WTC11 (cell line): ENCODE data around the gene OVCA2. TPM values are rescaled to one million over a fixed set of nuclear protein-coding genes. Genes with fewer than 3 reads are reported as not detected.

Experiments used
- ATAC-seq: fragments of 200-7000 bp; cut with Tn5 transposase; 2 replicates; pipeline ENCODE4 v1.10.0; 2021; ENCODE audit warnings: mild to moderate bottlenecking, moderate library complexity
- CTCF ChIA-PET: fragments of 300-600 bp; sonication (Branson Sonifier 250); formaldehyde crosslinking; loops from one replicate; lab custom pipeline; 2021; ENCODE audit warnings: antibody characterized with exemption; lab: Charles Lee
- POLR2A ChIA-PET: fragments of 350-600 bp; sonication (Branson Sonifier 250); formaldehyde crosslinking; loops from one replicate; lab custom pipeline; 2021; ENCODE audit warnings: antibody characterized with exemption; lab: Charles Lee
- DNase-seq: peaks from one replicate; pipeline ENCODE4 v3.0.0; 2021; ENCODE audit warnings: low spot score
- H3K27ac Mint-ChIP-seq: 2 replicates; pipeline ENCODE4 v1.8.0; 2021; ENCODE audit warnings: mixed read lengths
- H3K27me3 Mint-ChIP-seq: 2 replicates; pipeline ENCODE4 v1.8.0; 2021; ENCODE audit warnings: low read depth, mild to moderate bottlenecking, moderate library complexity, mixed read lengths
- H3K36me3 Mint-ChIP-seq: 2 replicates; pipeline ENCODE4 v1.8.0; 2021; ENCODE audit warnings: mixed read lengths
- H3K4me1 Mint-ChIP-seq: 2 replicates; pipeline ENCODE4 v1.8.0; 2022; ENCODE audit warnings: mixed read lengths
- H3K4me3 Mint-ChIP-seq: 2 replicates; pipeline ENCODE4 v1.8.0; 2021; ENCODE audit warnings: mild to moderate bottlenecking, moderate library complexity, mixed read lengths
- H3K9me3 Mint-ChIP-seq: 2 replicates; pipeline ENCODE4 v1.8.0; 2021; ENCODE audit warnings: mixed read lengths
- AR ChIP-seq: fragments of 250-450 bp; sonication (Bioruptor Pico); IDR thresholded peaks from 2 replicates; pipeline ENCODE4 v1.9.0; 2021; ENCODE audit warnings: mild to moderate bottlenecking
- ARID4B ChIP-seq: sonication (generic); formaldehyde crosslinking; IDR thresholded peaks from 2 replicates; pipeline ENCODE4 v1.8.0; 2023; ENCODE audit warnings: missing genetic modification reagents, mild to moderate bottlenecking, borderline replicate concordance
- CBFB ChIP-seq: sonication (generic); formaldehyde crosslinking; IDR thresholded peaks from 2 replicates; pipeline ENCODE4 v1.8.1; 2022; ENCODE audit warnings: mild to moderate bottlenecking, low read depth, missing genetic modification reagents
- CREM ChIP-seq: sonication (generic); formaldehyde crosslinking; IDR thresholded peaks from 2 replicates; pipeline ENCODE4 v1.8.1; 2022; ENCODE audit warnings: mild to moderate bottlenecking, missing genetic modification reagents, moderate library complexity
- CTCF ChIP-seq: fragments of 200-600 bp; IDR thresholded peaks from 2 replicates; pipeline ENCODE4 v1.8.0; 2022; ENCODE audit warnings: antibody characterized with exemption
- ERG ChIP-seq: fragments of 250-450 bp; sonication (Bioruptor Pico); IDR thresholded peaks from 2 replicates; pipeline ENCODE4 v1.8.0; 2021; ENCODE audit warnings: mild to moderate bottlenecking
- MAX ChIP-seq: sonication (generic); formaldehyde crosslinking; IDR thresholded peaks from 2 replicates; pipeline ENCODE4 v1.8.0; 2022; ENCODE audit warnings: mild to moderate bottlenecking, missing genetic modification reagents
- NFE2L1 ChIP-seq: sonication (generic); formaldehyde crosslinking; IDR thresholded peaks from 2 replicates; pipeline ENCODE4 v1.8.1; 2023; ENCODE audit warnings: missing genetic modification reagents
- OVOL2 ChIP-seq: fragments of 250-450 bp; sonication (Bioruptor Pico); IDR thresholded peaks from 2 replicates; pipeline ENCODE4 v1.9.0; 2021; ENCODE audit warnings: mild to moderate bottlenecking, borderline replicate concordance
- PRDM15 ChIP-seq: sonication (generic); formaldehyde crosslinking; IDR thresholded peaks from 2 replicates; pipeline ENCODE4 v1.8.0; 2022; ENCODE audit warnings: missing genetic modification reagents
- PRRX2 ChIP-seq: fragments of 250-450 bp; sonication (Bioruptor Pico); IDR thresholded peaks from 2 replicates; pipeline ENCODE4 v1.8.0; 2021; ENCODE audit warnings: mild to moderate bottlenecking
- SP1 ChIP-seq: sonication (generic); formaldehyde crosslinking; conservative IDR thresholded peaks from 2 replicates; pipeline ENCODE4 v1.8.1; 2022; ENCODE audit warnings: missing genetic modification reagents
- STAT6 ChIP-seq: sonication (generic); formaldehyde crosslinking; conservative IDR thresholded peaks from 2 replicates; pipeline ENCODE4 v1.8.1; 2023; ENCODE audit warnings: mild to moderate bottlenecking, low read depth, missing genetic modification reagents, moderate library complexity
- TP53 ChIP-seq: sonication (generic); formaldehyde crosslinking; IDR thresholded peaks from 2 replicates; pipeline ENCODE4 v1.8.1; 2023; ENCODE audit warnings: mild to moderate bottlenecking, missing genetic modification reagents
- ZNF121 ChIP-seq: sonication (generic); formaldehyde crosslinking; IDR thresholded peaks from 2 replicates; pipeline ENCODE4 v1.8.0; 2023; ENCODE audit warnings: missing genetic modification reagents
- ZNF396 ChIP-seq: fragments of 250-450 bp; sonication (Bioruptor Pico); IDR thresholded peaks from 2 replicates; pipeline ENCODE4 v1.8.0; 2021; ENCODE audit warnings: mild to moderate bottlenecking, moderate library complexity, borderline replicate concordance
- total RNA-seq: library from RNA; stranded (reverse); gene quantifications from 3 replicates; pipeline ENCODE4 v1.2.3, GENCODE V29; 2021

The OVCA2 gene
- total RNA-seq, 1 experiment from 2014 or later = 23.5 TPM

GRCh38 chr17:2064980-2065785 lies 23.4 kb downstream of the OVCA2 start (continued):
- TF ChIP-seq CTCF (peak; percentile 65), ZNF121 (CRISPR knock-in tag) (peak; percentile 58; the same call in 1 of the 2 replicates), ZNF396 (no peak)

- no peak overlapping the region for H3K4me3 Mint-ChIP-seq
- H3K9me3 Mint-ChIP-seq = no peaks in the 10 kb centered on the region
- peaks cover 5% of the 10 kb centered on the region; the same call in 1 of the 2 replicates for H3K27me3 Mint-ChIP-seq
- H3K27ac Mint-ChIP-seq = no peak overlapping the region
- peaks cover 3% of the 10 kb centered on the region for H3K36me3 Mint-ChIP-seq
- peaks cover 34% of the 10 kb centered on the region for H3K4me1 Mint-ChIP-seq
- POLR2A ChIA-PET = no interaction called here
- CTCF ChIA-PET = interaction anchor here (0.9 to 11.0 kb wide), 11 partner anchors 9 to 282 kb away, joined by 3 to 96 read pairs (median 6); partner anchors contain the start of gene HIC1
- no peak for ATAC-seq
- DNase-seq = no peak
- TF ChIP-seq MAX (no peak), PRDM15 (CRISPR knock-in tag) (no peak), CREM (no peak), ERG (CRISPR knock-in tag) (no peak), OVOL2 (no peak), ARID4B (CRISPR knock-in tag) (no peak), TP53 (CRISPR knock-in tag) (no peak), STAT6 (CRISPR knock-in tag) (no peak), AR (CRISPR knock-in tag) (no peak), CBFB (no peak), SP1 (CRISPR knock-in tag) (no peak), NFE2L1 (CRISPR knock-in tag) (no peak), PRRX2 (CRISPR knock-in tag) (no peak)
These were observed 24.2 kb downstream of the OVCA2 start for GRCh38 chr17:2065949-2066400.
